ENCODE data around the gene SLC8A1. TPM values are rescaled to one million over a fixed set of nuclear protein-coding genes. Genes with fewer than 3 reads are reported as not detected.

The SLC8A1 gene
- total RNA-seq, 3 donors from 2014 or later = 6.0 to 164 (median 17.0) TPM

- no peak for TF ChIP-seq CTCF (IDR thresholded peaks at IDR 0.05)
- intact Hi-C loops (cut with DNase I, micrococcal nuclease) = no loop called here
- DNase-seq = no peak
- H3K9me3 ChIP-seq = no peaks in the 10 kb centered on the region
- H3K4me1 ChIP-seq (ENCODE audit: low read depth) = no peaks in the 10 kb centered on the region
- no peak for ATAC-seq
- no peaks in the 10 kb centered on the region for H3K36me3 ChIP-seq (ENCODE audit: low read depth)
- no peak overlapping the region for H3K4me3 ChIP-seq
These were observed 177.6 kb downstream of the SLC8A1 start for GRCh38 chr2:40274270-40274669.

- intact Hi-C loops (cut with DNase I, micrococcal nuclease) = no loop called here
- Histone ChIP-seq H3K4me3 (no peak overlapping the region), H3K9me3 (no peaks in the 10 kb centered on the region), H3K36me3 (ENCODE audit: low read depth) (no peaks in the 10 kb centered on the region), H3K4me1 (ENCODE audit: low read depth) (no peaks in the 10 kb centered on the region)
- TF ChIP-seq CTCF (IDR thresholded peaks at IDR 0.05) = no peak
- DNase-seq (no peak), ATAC-seq (no peak)
These were observed 178.1 kb downstream of the SLC8A1 start for GRCh38 chr2:40273734-40274182.

GRCh38 chr2:40271094-40271493 lies 180.8 kb downstream of the SLC8A1 start:
- intact Hi-C loops (cut with DNase I, micrococcal nuclease) = no loop called here
- no peak overlapping the region for H3K4me3 ChIP-seq
- TF ChIP-seq CTCF (IDR thresholded peaks at IDR 0.05) = no peak
- no peak for ATAC-seq
- H3K4me1 ChIP-seq (ENCODE audit: low read depth) = no peaks in the 10 kb centered on the region
- no peak for DNase-seq
- no peaks in the 10 kb centered on the region for H3K36me3 ChIP-seq (ENCODE audit: low read depth)
- H3K9me3 ChIP-seq = no peaks in the 10 kb centered on the region

GRCh38 chr2:40270372-40270771 lies 181.5 kb downstream of the SLC8A1 start:
- no peak overlapping the region for H3K4me3 ChIP-seq
- no peaks in the 10 kb centered on the region for H3K4me1 ChIP-seq (ENCODE audit: low read depth)

GRCh38 chr2:40268566-40268965 lies 183.3 kb downstream of the SLC8A1 start:
- no peaks in the 10 kb centered on the region for H3K4me1 ChIP-seq (ENCODE audit: low read depth)
- no peaks in the 10 kb centered on the region for H3K9me3 ChIP-seq
- DNase-seq = no peak
- H3K36me3 ChIP-seq (ENCODE audit: low read depth) = no peaks in the 10 kb centered on the region
- H3K4me3 ChIP-seq = no peak overlapping the region
- TF ChIP-seq CTCF (IDR thresholded peaks at IDR 0.05) = no peak
- intact Hi-C loops (cut with DNase I, micrococcal nuclease) = no loop called here
- ATAC-seq = no peak

More at GRCh38 chr2:40270372-40270771, 181.5 kb downstream of the SLC8A1 start:
- ATAC-seq (no peak), DNase-seq (no peak)
- TF ChIP-seq CTCF (IDR thresholded peaks at IDR 0.05) = no peak
- intact Hi-C loops (cut with DNase I, micrococcal nuclease) = no loop called here
- Histone ChIP-seq H3K36me3 (ENCODE audit: low read depth) (no peaks in the 10 kb centered on the region), H3K9me3 (no peaks in the 10 kb centered on the region)

- ATAC-seq = no peak
- DNase-seq = no peak
- TF ChIP-seq CTCF (IDR thresholded peaks at IDR 0.05) = no peak
- intact Hi-C loops (cut with DNase I, micrococcal nuclease) = no loop called here
- no peaks in the 10 kb centered on the region for H3K9me3 ChIP-seq
- H3K36me3 ChIP-seq (ENCODE audit: low read depth) = no peaks in the 10 kb centered on the region
- no peaks in the 10 kb centered on the region for H3K4me1 ChIP-seq (ENCODE audit: low read depth)
- H3K4me3 ChIP-seq = no peak overlapping the region
These were observed 185.7 kb downstream of the SLC8A1 start for GRCh38 chr2:40266201-40266600.
